ENCODE measurements around the gene FADS1.
A peak's percentile ranks its signal among the peaks of the same experiment; 100 is the strongest.

Gene FADS1

DNA sequence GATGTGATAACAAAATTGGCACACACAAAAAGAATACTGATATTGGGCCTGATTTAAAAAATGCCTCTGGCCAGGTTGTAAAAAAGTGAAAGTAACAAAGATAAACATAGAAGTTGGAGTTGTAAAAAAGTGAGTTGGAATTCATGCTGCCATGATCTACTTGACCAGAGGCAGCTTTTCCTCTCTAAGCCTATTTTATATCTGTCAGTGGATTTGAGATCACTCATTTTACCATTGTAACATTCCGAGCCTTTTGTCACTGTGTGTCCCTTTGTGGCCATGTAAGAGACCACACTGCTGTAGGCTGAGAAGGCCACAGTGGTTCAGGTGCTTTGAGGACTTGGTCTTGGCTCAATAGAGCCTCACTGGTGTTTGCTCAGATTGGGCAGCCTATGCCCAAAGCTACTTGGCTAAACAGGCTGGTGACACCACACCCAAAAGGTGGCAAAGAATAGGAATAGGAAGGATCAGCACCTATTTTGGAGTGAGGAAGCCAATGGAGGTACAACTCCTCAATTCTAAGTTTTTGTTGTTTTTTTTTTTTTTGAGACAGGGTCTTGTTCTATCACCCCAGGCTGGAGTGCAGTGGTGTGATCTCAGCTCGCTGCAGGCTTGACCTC lies 17.0 kb downstream of the FADS1 start:
- H3K27ac ChIP-seq (ENCODE audit: low read length), result no peak overlapping the region
- no peak overlapping the region for H3K9ac ChIP-seq (ENCODE audit: low read length)
- no peaks in the 10 kb centered on the region for H3K27me3 ChIP-seq (ENCODE audit: control insufficient read depth, insufficient read depth, low read length)
- H3K4me3 ChIP-seq (ENCODE audit: low read length), result no peak overlapping the region
- H3K4me1 ChIP-seq (ENCODE audit: control insufficient read depth, low read depth, low read length), result no peaks in the 10 kb centered on the region
- no peaks in the 10 kb centered on the region for H3K9me3 ChIP-seq (ENCODE audit: control insufficient read depth, low read depth, low read length)
- peaks cover 72% of the 10 kb centered on the region for H3K36me3 ChIP-seq (ENCODE audit: control insufficient read depth, low read depth, low read length)

DNA sequence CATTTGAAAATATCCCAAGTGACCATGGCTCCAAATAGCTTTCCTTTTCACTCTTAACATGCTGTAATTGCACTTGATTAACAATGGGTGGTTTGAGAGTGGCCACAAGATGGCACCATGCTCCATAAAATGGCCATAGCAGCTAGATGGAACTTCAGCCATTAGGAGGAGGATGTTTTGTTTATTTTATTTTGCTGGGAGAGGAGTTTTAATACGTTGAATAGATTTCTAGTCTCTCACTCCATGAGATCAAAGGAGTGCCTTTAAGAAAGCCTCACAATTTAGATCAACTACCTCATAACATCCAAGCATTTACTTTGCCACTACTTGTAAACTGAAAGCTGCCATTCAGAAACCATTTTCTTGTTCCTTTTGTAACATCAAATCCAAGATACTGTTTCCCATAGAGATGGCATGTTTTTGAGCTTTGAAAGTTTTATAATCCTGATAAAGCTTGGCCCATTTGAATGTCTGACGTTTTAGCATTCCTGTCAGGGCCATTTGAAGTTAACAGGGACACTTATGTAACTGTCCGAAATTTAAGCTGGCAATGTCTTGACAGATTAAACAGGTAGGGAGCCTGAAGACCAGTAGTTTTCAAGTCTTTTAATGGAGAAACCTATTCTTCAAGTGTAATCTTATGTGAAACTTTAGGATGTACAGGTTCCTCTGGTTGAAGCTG lies 19.4 kb downstream of the FADS1 start:
- Histone ChIP-seq H3K27ac (ENCODE audit: low read length) (no peak overlapping the region), H3K9ac (ENCODE audit: low read length) (no peak overlapping the region), H3K9me3 (ENCODE audit: control insufficient read depth, low read depth, low read length) (no peaks in the 10 kb centered on the region), H3K36me3 (ENCODE audit: control insufficient read depth, low read depth, low read length) (peaks cover 52% of the 10 kb centered on the region), H3K4me3 (ENCODE audit: low read length) (no peak overlapping the region), H3K4me1 (ENCODE audit: control insufficient read depth, low read depth, low read length) (no peaks in the 10 kb centered on the region), H3K27me3 (ENCODE audit: control insufficient read depth, insufficient read depth, low read length) (no peaks in the 10 kb centered on the region)

DNA sequence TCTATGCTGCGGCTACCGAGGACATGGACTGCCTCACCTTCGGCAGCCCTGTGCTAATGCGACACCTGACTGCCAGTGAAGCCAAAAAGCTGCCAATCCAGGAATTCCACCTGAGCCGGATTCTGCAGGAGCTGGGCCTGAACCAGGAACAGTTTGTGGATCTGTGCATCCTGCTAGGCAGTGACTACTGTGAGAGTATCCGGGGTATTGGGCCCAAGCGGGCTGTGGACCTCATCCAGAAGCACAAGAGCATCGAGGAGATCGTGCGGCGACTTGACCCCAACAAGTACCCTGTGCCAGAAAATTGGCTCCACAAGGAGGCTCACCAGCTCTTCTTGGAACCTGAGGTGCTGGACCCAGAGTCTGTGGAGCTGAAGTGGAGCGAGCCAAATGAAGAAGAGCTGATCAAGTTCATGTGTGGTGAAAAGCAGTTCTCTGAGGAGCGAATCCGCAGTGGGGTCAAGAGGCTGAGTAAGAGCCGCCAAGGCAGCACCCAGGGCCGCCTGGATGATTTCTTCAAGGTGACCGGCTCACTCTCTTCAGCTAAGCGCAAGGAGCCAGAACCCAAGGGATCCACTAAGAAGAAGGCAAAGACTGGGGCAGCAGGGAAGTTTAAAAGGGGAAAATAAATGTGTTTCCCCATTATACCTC lies 20.8 kb downstream of the FADS1 start:
- Histone ChIP-seq H3K27ac (ENCODE audit: low read length) (no peak overlapping the region), H3K36me3 (ENCODE audit: control insufficient read depth, low read depth, low read length) (peaks cover 39% of the 10 kb centered on the region), H3K4me3 (ENCODE audit: low read length) (no peak overlapping the region), H3K9ac (ENCODE audit: low read length) (no peak overlapping the region), H3K9me3 (ENCODE audit: control insufficient read depth, low read depth, low read length) (no peaks in the 10 kb centered on the region), H3K4me1 (ENCODE audit: control insufficient read depth, low read depth, low read length) (peaks cover 3% of the 10 kb centered on the region), H3K27me3 (ENCODE audit: control insufficient read depth, insufficient read depth, low read length) (no peaks in the 10 kb centered on the region)

DNA sequence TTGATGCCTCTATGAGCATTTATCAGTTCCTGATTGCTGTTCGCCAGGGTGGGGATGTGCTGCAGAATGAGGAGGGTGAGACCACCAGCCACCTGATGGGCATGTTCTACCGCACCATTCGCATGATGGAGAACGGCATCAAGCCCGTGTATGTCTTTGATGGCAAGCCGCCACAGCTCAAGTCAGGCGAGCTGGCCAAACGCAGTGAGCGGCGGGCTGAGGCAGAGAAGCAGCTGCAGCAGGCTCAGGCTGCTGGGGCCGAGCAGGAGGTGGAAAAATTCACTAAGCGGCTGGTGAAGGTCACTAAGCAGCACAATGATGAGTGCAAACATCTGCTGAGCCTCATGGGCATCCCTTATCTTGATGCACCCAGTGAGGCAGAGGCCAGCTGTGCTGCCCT lies 21.3 kb downstream of the FADS1 start:
- no peaks in the 10 kb centered on the region for H3K9me3 ChIP-seq (ENCODE audit: control insufficient read depth, low read depth, low read length)
- no peak overlapping the region for H3K4me3 ChIP-seq (ENCODE audit: low read length)
- H3K27me3 ChIP-seq (ENCODE audit: control insufficient read depth, insufficient read depth, low read length), result no peaks in the 10 kb centered on the region
- H3K27ac ChIP-seq (ENCODE audit: low read length), result no peak overlapping the region
- H3K9ac ChIP-seq (ENCODE audit: low read length), result no peak overlapping the region
- H3K36me3 ChIP-seq (ENCODE audit: control insufficient read depth, low read depth, low read length), result peaks cover 38% of the 10 kb centered on the region
- peaks cover 3% of the 10 kb centered on the region for H3K4me1 ChIP-seq (ENCODE audit: control insufficient read depth, low read depth, low read length)

DNA sequence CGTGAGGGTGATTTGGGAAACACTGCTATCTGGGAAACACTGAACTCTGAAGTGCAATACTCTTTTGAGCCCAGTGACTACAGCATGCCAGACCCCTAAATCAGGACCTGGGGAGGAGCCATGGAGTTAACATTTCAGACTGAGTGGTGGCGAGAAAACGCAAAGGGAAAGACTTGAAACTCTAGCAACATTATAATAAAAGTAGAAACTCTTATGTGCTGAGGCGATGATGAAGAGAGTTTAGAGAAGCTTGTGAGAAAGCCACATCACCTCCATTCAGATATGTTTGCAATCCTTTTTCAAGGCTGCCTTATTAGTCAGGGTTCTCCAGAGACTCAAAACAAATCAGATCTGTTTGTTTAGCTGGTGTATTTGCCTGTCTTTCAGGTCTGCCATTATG lies 22.2 kb downstream of the FADS1 start:
- no peak overlapping the region for H3K4me3 ChIP-seq (ENCODE audit: low read length)
- no peaks in the 10 kb centered on the region for H3K27me3 ChIP-seq (ENCODE audit: control insufficient read depth, insufficient read depth, low read length)
- peak overlapping the region; percentile 20 for H3K27ac ChIP-seq (ENCODE audit: low read length)
- H3K36me3 ChIP-seq (ENCODE audit: control insufficient read depth, low read depth, low read length), result peaks cover 46% of the 10 kb centered on the region
- peaks cover 3% of the 10 kb centered on the region for H3K4me1 ChIP-seq (ENCODE audit: control insufficient read depth, low read depth, low read length)
- no peak overlapping the region for H3K9ac ChIP-seq (ENCODE audit: low read length)
- no peaks in the 10 kb centered on the region for H3K9me3 ChIP-seq (ENCODE audit: control insufficient read depth, low read depth, low read length)

DNA sequence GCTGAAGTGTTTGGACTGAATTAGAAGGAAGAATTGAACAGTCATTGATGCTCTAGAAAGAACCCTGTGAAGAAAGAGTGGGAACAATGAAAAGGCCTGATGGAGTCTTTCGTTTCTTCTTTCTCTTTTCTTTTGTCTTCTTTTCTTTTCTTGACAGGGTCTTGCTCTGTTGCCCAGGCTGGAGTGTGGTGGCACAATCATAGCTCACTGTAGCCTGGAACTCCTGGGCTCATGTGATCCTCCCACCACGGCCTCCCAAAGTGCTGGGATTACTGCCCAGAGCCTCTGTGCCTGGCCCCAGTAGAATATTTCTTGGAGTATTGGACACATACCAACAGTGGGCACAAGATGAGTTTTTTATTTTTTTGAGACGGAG lies 23.0 kb downstream of the FADS1 start:
- Histone ChIP-seq H3K27me3 (ENCODE audit: control insufficient read depth, insufficient read depth, low read length) (no peaks in the 10 kb centered on the region), H3K4me3 (ENCODE audit: low read length) (peak overlapping the region; percentile 80), H3K9ac (ENCODE audit: low read length) (peak overlapping the region; percentile 96), H3K4me1 (ENCODE audit: control insufficient read depth, low read depth, low read length) (peaks cover 3% of the 10 kb centered on the region), H3K9me3 (ENCODE audit: control insufficient read depth, low read depth, low read length) (no peaks in the 10 kb centered on the region), H3K27ac (ENCODE audit: low read length) (no peak overlapping the region), H3K36me3 (ENCODE audit: control insufficient read depth, low read depth, low read length) (peaks cover 47% of the 10 kb centered on the region)

DNA sequence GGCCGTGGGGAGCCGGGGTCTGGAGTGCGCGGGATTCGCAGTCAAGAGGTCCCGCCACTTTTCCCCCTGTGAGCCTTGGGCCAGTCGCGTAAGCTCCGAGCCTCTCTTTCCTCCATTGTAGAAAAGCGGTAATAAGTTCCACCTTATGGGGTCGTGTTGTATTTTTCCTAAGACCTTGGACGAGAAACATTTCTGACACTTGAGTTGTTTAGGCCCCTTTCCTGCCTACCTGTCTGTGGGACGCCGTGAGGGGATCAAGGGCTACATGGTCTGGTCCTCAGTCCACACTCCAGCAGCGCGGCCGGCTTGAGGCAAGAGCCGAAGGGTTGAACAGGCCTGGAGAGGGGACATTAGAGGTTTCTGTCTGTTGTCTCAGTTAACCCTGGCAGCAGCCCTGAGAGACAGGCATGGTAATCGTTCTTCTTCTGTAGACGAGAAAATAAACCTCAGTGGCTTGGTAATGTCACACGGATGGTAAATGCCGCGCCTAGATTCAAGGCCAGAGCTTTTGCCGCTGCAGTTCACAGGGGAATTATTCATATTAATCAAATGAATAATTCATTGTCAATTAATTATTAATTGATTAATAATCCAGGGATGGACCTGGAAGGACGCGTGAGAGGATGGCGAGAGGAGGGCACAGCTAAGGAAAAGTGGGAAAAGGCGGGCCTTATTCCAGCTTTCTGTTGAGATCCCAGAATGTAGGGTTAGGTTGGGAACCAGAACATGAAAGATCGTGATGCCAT lies 23.5 kb downstream of the FADS1 start:
- Histone ChIP-seq H3K36me3 (ENCODE audit: control insufficient read depth, low read depth, low read length) (peaks cover 51% of the 10 kb centered on the region), H3K27ac (ENCODE audit: low read length) (peak overlapping the region; percentile 99), H3K27me3 (ENCODE audit: control insufficient read depth, insufficient read depth, low read length) (no peaks in the 10 kb centered on the region), H3K4me1 (ENCODE audit: control insufficient read depth, low read depth, low read length) (peaks cover 3% of the 10 kb centered on the region), H3K9me3 (ENCODE audit: control insufficient read depth, low read depth, low read length) (no peaks in the 10 kb centered on the region), H3K4me3 (ENCODE audit: low read length) (peak overlapping the region; percentile 80), H3K9ac (ENCODE audit: low read length) (peak overlapping the region; percentile 96)

DNA sequence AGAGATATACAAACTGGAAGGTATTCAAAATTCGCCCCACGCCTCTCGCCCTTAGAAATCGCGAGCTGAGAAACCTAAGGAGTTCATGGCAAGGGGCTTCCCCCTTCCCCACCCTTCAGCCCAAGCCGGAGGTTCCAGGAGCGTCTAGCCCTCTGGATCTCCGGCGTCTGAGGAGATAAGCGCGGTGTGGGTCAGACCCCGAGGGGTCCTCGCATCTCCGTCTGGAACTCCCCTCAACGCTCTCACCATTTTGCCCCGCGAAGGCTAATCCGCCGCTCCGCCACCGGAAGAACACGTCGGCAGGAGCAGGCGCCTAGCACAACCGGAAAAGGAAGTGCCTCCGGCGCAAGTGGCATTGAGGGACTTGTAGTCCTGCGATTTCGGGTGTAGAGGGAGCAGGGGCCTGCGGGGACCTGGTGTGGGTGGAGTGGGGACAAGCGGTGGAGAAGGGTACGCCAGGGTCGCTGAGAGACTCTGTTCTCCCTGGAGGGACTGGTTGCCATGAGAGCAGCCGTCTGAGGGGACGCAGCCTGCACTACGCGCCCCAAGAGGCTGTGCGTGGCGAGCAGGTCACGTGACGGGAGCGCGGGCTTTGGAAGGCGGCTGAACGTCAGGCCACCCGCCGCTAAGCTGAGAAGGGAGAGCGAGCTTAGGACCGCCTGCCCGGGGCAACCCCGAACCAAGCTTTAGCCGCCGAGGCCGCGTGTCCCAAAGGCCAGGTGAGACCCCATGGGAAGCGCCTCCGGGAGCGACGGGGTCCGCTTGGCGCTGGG lies 24.3 kb downstream of the FADS1 start, which contains the start of the genes FEN1 and TMEM258:
Gene FEN1, plus strand, starts transcription at position 602 of the 773 bp plus-strand sequence. CDS start 2,451 bp downstream, outside the sequence.
Gene TMEM258, minus strand, starts transcription at position 290 of the 773 bp plus-strand sequence. Its CDS starts 41 bp downstream, at position 249.
- Histone ChIP-seq H3K27me3 (ENCODE audit: control insufficient read depth, insufficient read depth, low read length) (no peaks in the 10 kb centered on the region), H3K9me3 (ENCODE audit: control insufficient read depth, low read depth, low read length) (no peaks in the 10 kb centered on the region), H3K36me3 (ENCODE audit: control insufficient read depth, low read depth, low read length) (peaks cover 54% of the 10 kb centered on the region), H3K4me3 (ENCODE audit: low read length) (peak within 1 kb of the TSS; percentile 80), H3K9ac (ENCODE audit: low read length) (peak within 1 kb of the TSS; percentile 96), H3K27ac (ENCODE audit: low read length) (peak within 1 kb of the TSS; percentile 99), H3K4me1 (ENCODE audit: control insufficient read depth, low read depth, low read length) (peaks cover 3% of the 10 kb centered on the region)

DNA sequence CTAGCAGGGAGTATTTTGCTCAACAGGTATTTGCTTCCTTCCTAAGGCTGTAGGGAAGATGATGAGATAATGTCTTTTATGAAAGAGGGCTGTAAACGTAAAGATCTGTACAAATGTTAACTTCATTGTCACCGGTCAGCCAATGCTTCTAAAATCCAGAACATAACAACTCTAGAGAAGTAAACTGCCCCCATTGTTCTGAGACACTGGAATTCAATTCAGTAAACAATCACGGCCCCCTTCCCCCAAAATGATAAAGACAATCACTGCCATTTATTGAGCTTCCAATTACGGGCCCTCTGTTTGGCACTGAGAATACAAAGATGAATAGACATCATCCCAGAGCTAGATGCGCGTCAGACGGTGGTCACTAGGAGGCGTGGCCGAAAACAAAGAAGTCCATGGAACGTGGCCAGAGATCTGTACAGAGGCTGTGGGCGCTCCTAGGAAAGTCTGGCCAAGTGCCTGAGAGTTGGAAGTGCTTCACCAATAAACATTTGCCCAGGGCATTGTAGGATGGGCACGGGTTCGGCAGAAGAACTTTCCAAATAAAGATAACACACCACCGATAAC lies 25.0 kb downstream of the FADS1 start:
- Histone ChIP-seq H3K4me3 (ENCODE audit: low read length) (peak overlapping the region; percentile 80), H3K27ac (ENCODE audit: low read length) (peak overlapping the region; percentile 99), H3K36me3 (ENCODE audit: control insufficient read depth, low read depth, low read length) (peaks cover 57% of the 10 kb centered on the region), H3K9me3 (ENCODE audit: control insufficient read depth, low read depth, low read length) (no peaks in the 10 kb centered on the region), H3K27me3 (ENCODE audit: control insufficient read depth, insufficient read depth, low read length) (no peaks in the 10 kb centered on the region), H3K4me1 (ENCODE audit: control insufficient read depth, low read depth, low read length) (peaks cover 3% of the 10 kb centered on the region), H3K9ac (ENCODE audit: low read length) (peak overlapping the region; percentile 96)

DNA sequence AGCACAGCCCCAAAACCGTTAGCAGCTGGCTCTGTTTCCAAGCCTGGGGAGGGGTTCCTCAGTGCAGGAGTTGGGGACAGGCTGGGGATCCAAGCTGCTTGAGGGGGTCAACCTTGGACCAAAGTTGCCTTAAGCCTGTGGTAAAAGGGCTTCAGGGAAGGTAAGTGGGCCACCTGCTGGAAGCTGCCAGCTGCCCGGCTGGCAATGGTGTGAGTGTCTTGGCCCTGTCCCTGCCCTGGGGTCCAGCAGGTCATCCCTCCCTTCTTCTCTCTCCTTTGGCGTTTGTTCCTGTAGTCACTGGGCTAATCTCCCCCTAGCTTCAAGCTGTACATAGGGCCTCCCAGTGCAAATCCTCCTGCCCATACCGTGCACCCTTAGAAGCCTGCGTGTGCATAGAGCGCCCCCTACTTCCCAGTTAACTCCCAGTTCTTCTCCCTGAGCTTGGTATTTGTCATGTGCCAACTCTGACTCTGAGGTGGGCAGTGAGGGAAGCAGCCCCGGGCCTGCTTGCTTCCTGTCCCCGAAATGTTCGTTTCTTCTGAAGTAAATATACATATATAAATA lies 28.8 kb downstream of the FADS1 start:
- Histone ChIP-seq H3K4me3 (ENCODE audit: low read length) (no peak overlapping the region), H3K9me3 (ENCODE audit: control insufficient read depth, low read depth, low read length) (no peaks in the 10 kb centered on the region), H3K27ac (ENCODE audit: low read length) (no peak overlapping the region), H3K36me3 (ENCODE audit: control insufficient read depth, low read depth, low read length) (peaks cover 43% of the 10 kb centered on the region), H3K27me3 (ENCODE audit: control insufficient read depth, insufficient read depth, low read length) (no peaks in the 10 kb centered on the region), H3K4me1 (ENCODE audit: control insufficient read depth, low read depth, low read length) (peaks cover 3% of the 10 kb centered on the region), H3K9ac (ENCODE audit: low read length) (no peak overlapping the region)
